ENCODE measurements around the gene HPCAL1.

The HPCAL1 gene

DNA sequence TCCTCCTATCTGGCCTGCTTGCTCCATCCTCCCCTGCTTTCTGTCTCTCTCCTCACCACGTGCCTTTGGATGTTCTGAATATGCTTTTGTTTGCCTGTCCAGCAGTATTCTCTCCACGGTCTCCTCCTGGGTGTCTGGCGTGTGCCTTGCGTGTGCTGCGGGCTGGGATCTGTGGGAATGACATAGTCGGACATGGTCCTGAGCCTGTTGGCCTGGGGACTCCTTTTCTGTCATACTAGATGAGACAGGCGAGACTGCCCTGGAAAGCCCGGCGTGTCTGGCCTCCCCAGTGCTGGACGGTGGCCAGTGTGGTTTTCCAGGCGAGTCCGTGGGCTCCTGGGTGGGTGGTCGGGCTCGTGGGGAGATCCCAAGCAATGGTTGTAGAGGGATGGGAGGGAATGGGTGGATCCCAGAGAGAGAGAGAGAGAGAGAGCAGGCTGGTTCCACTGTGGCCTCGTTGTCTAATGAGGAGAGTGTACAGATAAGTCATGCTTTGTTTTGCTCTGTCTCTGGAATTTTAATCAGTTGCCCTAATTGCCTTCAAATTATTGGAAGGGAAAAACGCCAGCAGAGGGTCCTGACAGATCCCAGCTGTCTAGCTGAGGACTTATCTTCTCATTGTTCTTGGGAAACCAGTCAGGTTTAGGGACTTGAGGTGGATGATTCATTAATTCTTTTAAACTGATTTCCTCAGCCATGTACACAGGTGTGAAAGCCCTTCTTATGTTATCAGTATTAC is 58.3 kb downstream of the HPCAL1 start:
- Histone ChIP-seq H3K4me1 (ENCODE audit: control insufficient read depth in 1 of 2, insufficient read depth in 2 of 2, low read length in 2 of 2) (peaks cover 6 to 13% of the 10 kb centered on the region in 2 donors), H3K9ac (ENCODE audit: low read depth in 1 of 2, low read length in 2 of 2) (no peak overlapping the region), H3K27me3 (ENCODE audit: control insufficient read depth in 1 of 2, insufficient read depth in 2 of 2, low read length in 2 of 2) (no peaks in the 10 kb centered on the region), H3K4me3 (ENCODE audit: low read depth in 1 of 2, low read length in 2 of 2) (no peak overlapping the region), H3K36me3 (ENCODE audit: control insufficient read depth in 1 of 2, insufficient read depth in 2 of 2, low read length in 2 of 2) (peaks cover 3 to 14% of the 10 kb centered on the region in 2 donors), H3K9me3 (ENCODE audit: control insufficient read depth in 1 of 2, low read length in 2 of 2) (no peaks in the 10 kb centered on the region), H3K27ac (ENCODE audit: low read depth, low read length) (no peak overlapping the region)

DNA sequence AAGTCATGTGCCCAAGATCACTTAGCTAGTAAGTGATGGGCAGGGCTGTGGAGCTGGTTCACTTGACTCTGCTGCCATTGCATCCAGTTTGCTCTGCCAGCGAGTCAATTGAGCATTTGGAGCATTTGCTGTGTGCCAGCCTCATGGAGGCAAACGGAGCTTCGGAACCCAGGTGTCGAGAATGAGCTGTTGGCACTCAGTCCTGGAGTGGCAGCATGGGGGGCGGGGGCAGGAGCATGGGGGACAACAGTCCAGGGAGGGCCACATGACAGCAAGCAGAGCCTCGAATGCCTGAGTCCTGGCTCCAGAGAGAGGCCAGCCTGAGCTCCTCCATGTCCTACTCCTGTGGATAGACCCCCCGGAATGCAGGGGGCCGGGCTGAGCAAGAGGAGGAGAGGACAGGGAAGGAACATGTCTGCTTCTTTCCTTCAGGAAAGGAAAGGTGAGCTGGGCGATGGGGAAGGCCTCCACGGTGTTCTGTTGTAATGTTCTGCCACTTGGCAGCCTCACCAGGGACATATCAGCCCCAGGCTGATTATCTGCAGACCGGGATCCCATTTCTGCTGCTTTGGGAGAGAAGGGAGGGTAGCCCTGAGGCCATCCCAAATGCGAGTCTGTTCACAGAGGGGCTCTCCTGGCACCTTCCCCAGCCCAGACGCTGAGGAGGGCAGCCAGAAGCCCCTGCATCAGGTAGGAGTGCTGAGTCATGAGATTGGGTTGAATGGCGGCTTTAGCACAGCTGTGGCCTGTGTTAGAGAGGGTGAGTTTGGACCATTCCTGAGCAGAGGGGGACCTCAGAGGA is 59.6 kb downstream of the HPCAL1 start:
- peaks cover 3 to 14% of the 10 kb centered on the region in 2 donors for H3K36me3 ChIP-seq (ENCODE audit: control insufficient read depth in 1 of 2, insufficient read depth in 2 of 2, low read length in 2 of 2)
- H3K4me1 ChIP-seq (ENCODE audit: control insufficient read depth in 1 of 2, insufficient read depth in 2 of 2, low read length in 2 of 2), result peaks cover 6 to 12% of the 10 kb centered on the region in 2 donors
- no peak overlapping the region for H3K9ac ChIP-seq (ENCODE audit: low read depth in 1 of 2, low read length in 2 of 2)
- H3K27me3 ChIP-seq (ENCODE audit: control insufficient read depth in 1 of 2, insufficient read depth in 2 of 2, low read length in 2 of 2), result no peaks in the 10 kb centered on the region
- no peak overlapping the region for H3K4me3 ChIP-seq (ENCODE audit: low read depth in 1 of 2, low read length in 2 of 2)
- no peaks in the 10 kb centered on the region for H3K9me3 ChIP-seq (ENCODE audit: control insufficient read depth in 1 of 2, low read length in 2 of 2)
- no peak overlapping the region for H3K27ac ChIP-seq (ENCODE audit: low read depth, low read length)

DNA sequence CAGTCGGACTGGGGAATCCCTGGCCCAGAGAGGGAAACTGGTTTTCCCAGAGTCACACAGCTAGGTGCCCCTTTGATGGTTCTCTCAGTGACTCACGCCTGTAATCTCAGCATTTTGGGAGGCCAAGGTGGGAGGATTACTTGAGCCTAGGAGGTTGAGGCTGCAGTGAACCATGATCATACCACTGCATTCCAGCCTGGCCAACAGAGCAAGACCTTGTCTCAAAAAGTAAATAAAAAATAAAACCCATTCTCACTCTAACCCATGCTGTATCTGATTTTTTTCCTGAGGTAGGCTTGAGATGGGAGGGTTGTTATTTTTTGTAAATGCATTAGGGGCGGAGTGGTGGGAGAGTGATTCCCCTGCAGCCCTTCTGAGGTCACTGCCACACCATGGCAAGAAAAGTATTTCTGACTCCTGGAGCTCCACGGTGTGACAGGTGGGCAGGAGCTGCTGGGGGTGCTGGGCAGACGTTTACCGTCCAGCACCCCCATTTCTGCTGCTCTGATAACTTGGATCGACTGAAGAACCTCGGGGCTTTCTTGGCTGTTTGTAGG is 60.3 kb downstream of the HPCAL1 start:
- Histone ChIP-seq H3K4me1 (ENCODE audit: control insufficient read depth in 1 of 2, insufficient read depth in 2 of 2, low read length in 2 of 2) (peaks cover 7 to 15% of the 10 kb centered on the region in 2 donors), H3K4me3 (ENCODE audit: low read depth in 1 of 2, low read length in 2 of 2) (no peak overlapping the region), H3K27ac (ENCODE audit: low read depth, low read length) (no peak overlapping the region), H3K9ac (ENCODE audit: low read depth in 1 of 2, low read length in 2 of 2) (no peak overlapping the region), H3K27me3 (ENCODE audit: control insufficient read depth in 1 of 2, insufficient read depth in 2 of 2, low read length in 2 of 2) (no peaks in the 10 kb centered on the region), H3K9me3 (ENCODE audit: control insufficient read depth in 1 of 2, low read length in 2 of 2) (no peaks in the 10 kb centered on the region), H3K36me3 (ENCODE audit: control insufficient read depth in 1 of 2, insufficient read depth in 2 of 2, low read length in 2 of 2) (peaks cover 3 to 14% of the 10 kb centered on the region in 2 donors)

DNA sequence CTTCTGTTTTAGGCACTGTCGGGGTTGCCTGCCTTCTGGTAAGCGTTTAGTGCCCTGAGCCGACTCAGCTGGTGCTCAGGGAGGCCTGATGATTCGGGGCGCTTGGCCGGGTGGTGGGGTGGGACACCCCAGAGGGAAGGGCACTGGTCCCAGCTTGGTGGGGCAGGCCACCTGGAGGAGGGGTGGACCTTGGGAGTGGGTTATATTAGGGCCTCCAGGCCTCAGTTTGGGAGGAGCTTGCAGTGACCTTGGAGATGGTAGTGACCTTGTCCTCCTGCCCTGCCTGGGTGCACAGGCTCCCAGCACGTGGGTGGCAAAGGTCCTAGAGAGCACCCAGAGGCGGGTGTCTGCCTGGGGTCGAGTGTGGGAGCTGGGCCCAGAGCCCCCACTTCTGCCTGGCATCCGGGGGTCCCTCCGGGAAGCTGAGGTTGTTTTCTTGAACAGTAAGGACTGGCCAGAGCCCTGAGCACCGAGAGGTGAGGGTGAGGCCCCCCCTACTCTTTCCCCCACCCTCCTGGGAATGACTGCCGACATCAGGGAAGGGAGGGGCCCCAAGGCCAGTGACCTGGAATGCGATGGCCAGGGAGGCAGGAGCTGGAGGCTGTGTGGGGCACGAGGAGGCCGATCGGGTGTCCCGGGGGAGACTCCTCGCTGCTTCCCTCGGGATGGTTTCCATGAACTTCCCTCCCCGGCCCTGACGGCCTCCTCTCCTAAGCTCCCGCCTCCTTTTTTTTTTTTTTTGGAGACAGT is 61.3 kb downstream of the HPCAL1 start:
- H3K4me3 ChIP-seq (ENCODE audit: low read depth in 1 of 2, low read length in 2 of 2), result no peak overlapping the region
- H3K9me3 ChIP-seq (ENCODE audit: control insufficient read depth in 1 of 2, low read length in 2 of 2), result no peaks in the 10 kb centered on the region
- peaks cover 0 to 6% of the 10 kb centered on the region in 2 donors for H3K36me3 ChIP-seq (ENCODE audit: control insufficient read depth in 1 of 2, insufficient read depth in 2 of 2, low read length in 2 of 2)
- peaks cover 17 to 24% of the 10 kb centered on the region in 2 donors for H3K4me1 ChIP-seq (ENCODE audit: control insufficient read depth in 1 of 2, insufficient read depth in 2 of 2, low read length in 2 of 2)
- H3K27ac ChIP-seq (ENCODE audit: low read depth, low read length), result no peak overlapping the region
- H3K27me3 ChIP-seq (ENCODE audit: control insufficient read depth in 1 of 2, insufficient read depth in 2 of 2, low read length in 2 of 2), result no peaks in the 10 kb centered on the region
- H3K9ac ChIP-seq (ENCODE audit: low read depth in 1 of 2, low read length in 2 of 2), result no peak overlapping the region

DNA sequence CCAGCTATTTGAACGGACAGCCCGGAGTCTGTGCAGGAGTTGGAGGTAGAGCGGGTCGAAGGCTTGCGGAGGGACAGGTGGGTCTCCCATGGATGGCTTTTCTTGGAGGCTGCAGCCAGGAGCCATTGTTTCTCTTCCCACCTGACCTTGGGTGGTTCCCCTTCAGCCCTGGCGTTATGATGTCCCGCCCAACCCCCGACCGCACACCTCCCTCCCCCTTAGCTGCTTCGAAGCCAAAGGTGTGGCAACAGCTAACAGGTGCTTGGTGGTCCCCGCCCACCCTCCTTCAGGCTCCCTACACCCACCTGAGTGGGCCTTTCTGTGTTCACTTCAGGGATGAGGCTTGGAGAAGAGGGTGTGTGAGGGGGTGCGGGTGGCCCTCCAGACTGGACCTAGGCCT is 62.7 kb downstream of the HPCAL1 start:
- no peak overlapping the region for H3K4me3 ChIP-seq (ENCODE audit: low read depth in 1 of 2, low read length in 2 of 2)
- H3K27ac ChIP-seq (ENCODE audit: low read depth, low read length), result no peak overlapping the region
- H3K4me1 ChIP-seq (ENCODE audit: control insufficient read depth in 1 of 2, insufficient read depth in 2 of 2, low read length in 2 of 2), result peaks cover 31 to 37% of the 10 kb centered on the region in 2 donors
- no peaks in the 10 kb centered on the region for H3K9me3 ChIP-seq (ENCODE audit: control insufficient read depth in 1 of 2, low read length in 2 of 2)
- no peak overlapping the region for H3K9ac ChIP-seq (ENCODE audit: low read depth in 1 of 2, low read length in 2 of 2)
- no peaks in the 10 kb centered on the region for H3K27me3 ChIP-seq (ENCODE audit: control insufficient read depth in 1 of 2, insufficient read depth in 2 of 2, low read length in 2 of 2)
- no peaks in the 10 kb centered on the region for H3K36me3 ChIP-seq (ENCODE audit: control insufficient read depth in 1 of 2, insufficient read depth in 2 of 2, low read length in 2 of 2)

DNA sequence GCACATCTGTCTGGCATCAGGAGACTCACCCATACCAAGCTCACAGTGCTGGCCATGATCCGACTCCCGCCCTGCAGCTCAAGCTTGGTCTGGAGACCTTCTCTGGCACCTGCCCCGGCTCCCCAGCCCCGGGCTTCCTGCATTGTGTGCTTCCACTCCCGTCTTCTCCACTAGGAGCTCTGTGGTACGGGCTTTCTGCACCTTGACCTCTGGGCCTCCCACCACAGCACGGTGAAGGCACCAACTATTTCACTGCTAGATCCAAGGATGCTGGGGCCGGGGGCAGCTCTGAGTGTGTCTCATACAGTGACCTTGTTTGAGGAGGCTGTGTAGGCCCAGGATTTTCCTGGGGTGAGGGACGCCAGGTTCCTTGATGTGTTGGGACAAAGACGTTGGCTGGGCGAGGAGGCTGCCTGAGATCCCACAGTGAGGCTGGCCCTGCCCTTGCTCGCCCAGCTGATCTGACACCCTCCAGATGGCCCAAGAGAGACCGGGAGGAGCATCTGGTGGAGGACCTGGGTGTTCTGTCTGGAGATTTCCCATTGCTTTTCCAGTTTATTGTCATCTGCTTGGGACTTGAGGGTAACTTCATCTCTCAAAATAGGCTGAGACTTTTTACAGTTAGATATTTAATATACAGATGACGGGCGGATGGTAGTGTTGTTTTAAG is 64.0 kb downstream of the HPCAL1 start:
- H3K36me3 ChIP-seq (ENCODE audit: control insufficient read depth in 1 of 2, insufficient read depth in 2 of 2, low read length in 2 of 2), result no peaks in the 10 kb centered on the region
- no peak overlapping the region for H3K4me3 ChIP-seq (ENCODE audit: low read depth in 1 of 2, low read length in 2 of 2)
- peaks cover 33 to 42% of the 10 kb centered on the region in 2 donors for H3K4me1 ChIP-seq (ENCODE audit: control insufficient read depth in 1 of 2, insufficient read depth in 2 of 2, low read length in 2 of 2)
- no peaks in the 10 kb centered on the region for H3K27me3 ChIP-seq (ENCODE audit: control insufficient read depth in 1 of 2, insufficient read depth in 2 of 2, low read length in 2 of 2)
- no peaks in the 10 kb centered on the region for H3K9me3 ChIP-seq (ENCODE audit: control insufficient read depth in 1 of 2, low read length in 2 of 2)
- H3K27ac ChIP-seq (ENCODE audit: low read depth, low read length), result no peak overlapping the region
- no peak overlapping the region for H3K9ac ChIP-seq (ENCODE audit: low read depth in 1 of 2, low read length in 2 of 2)

DNA sequence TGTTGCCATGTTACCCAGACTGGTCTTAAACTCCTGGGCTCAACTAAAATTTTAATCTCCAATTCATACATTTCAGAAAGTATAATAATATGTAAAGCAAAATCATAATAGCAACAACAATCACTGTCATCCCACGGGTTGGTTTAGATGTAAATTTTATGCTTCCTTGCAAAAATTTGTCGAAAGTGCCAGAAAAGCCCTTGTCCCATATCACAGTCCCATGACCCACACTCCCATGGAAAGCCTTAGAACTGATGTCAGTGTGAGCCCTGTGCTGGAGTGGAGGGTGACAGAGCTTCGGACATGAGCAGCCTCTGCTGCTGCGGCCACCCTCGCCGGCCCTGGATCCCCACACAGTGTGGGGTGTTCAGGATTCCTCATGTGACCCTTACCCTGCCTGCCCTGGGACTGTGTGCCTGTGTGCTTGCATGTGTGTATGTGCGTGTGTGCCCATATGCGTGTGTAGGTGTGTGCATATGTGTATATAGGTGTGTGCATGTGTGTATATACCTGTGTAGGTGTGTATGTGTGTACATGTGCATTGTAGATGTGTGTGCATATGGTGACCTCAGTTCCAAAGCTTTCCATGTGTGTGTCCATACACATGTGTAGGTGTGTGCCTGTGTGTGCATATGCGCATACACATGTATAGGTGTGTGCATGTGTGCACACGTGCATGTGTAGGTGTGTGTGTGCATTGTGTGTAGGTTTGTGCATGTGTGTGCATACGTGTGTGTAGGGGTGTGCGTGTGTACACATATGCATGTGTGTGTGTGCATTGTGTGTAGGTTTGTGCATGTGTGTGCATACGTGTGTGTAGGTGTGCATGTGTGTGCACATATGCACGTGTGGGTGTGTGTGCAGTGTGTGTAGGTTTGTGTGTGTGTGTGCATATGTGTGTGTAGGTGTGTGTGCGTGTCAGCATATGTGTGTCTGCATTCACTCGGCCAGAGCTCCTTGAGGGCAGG is 65.1 kb downstream of the HPCAL1 start:
- Histone ChIP-seq H3K4me3 (ENCODE audit: low read depth in 1 of 2, low read length in 2 of 2) (no peak overlapping the region), H3K27ac (ENCODE audit: low read depth, low read length) (no peak overlapping the region), H3K27me3 (ENCODE audit: control insufficient read depth in 1 of 2, insufficient read depth in 2 of 2, low read length in 2 of 2) (no peaks in the 10 kb centered on the region), H3K36me3 (ENCODE audit: control insufficient read depth in 1 of 2, insufficient read depth in 2 of 2, low read length in 2 of 2) (no peaks in the 10 kb centered on the region), H3K4me1 (ENCODE audit: control insufficient read depth in 1 of 2, insufficient read depth in 2 of 2, low read length in 2 of 2) (peaks cover 33 to 42% of the 10 kb centered on the region in 2 donors), H3K9me3 (ENCODE audit: control insufficient read depth in 1 of 2, low read length in 2 of 2) (no peaks in the 10 kb centered on the region), H3K9ac (ENCODE audit: low read depth in 1 of 2, low read length in 2 of 2) (no peak overlapping the region)

DNA sequence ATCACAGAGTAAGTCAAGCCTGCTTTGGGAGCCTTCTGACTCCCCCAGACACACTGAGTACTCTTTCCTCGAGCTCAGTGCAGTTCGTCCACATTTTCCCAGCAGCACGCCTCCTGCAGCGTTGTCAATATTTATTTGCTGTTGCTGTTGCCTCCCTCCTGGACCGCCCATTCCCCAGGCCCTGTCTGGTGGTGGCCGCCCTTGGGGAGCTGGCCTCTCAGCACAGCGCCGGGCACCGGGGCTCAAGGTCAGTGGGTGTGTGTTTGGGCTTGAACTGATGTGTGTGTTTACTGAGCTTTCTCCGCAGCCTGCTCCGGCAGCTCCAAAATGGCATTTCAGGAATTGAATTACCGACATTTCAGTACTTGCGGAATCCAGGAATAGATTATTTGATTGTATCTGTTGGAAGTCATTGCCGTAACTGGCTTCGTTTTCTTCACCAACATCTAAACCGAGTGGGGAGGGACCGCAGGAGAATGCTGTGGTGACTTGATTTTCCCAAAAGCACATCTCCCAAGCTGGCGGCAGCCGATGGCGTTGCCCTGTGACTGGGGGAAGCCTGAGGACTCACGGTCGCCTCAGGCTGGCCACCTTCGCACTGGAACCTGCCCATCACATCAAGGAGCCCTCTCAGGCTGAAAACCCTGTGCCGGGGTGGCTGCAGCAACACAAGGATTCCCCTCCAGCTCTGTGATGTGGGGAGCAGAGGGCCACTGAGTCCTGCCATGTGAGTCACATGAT is 66.0 kb downstream of the HPCAL1 start:
- Histone ChIP-seq H3K36me3 (ENCODE audit: control insufficient read depth in 1 of 2, insufficient read depth in 2 of 2, low read length in 2 of 2) (no peaks in the 10 kb centered on the region), H3K27ac (ENCODE audit: low read depth, low read length) (no peak overlapping the region), H3K9ac (ENCODE audit: low read depth in 1 of 2, low read length in 2 of 2) (no peak overlapping the region), H3K4me1 (ENCODE audit: control insufficient read depth in 1 of 2, insufficient read depth in 2 of 2, low read length in 2 of 2) (peaks cover 33 to 42% of the 10 kb centered on the region in 2 donors), H3K27me3 (ENCODE audit: control insufficient read depth in 1 of 2, insufficient read depth in 2 of 2, low read length in 2 of 2) (no peaks in the 10 kb centered on the region), H3K4me3 (ENCODE audit: low read depth in 1 of 2, low read length in 2 of 2) (no peak overlapping the region), H3K9me3 (ENCODE audit: control insufficient read depth in 1 of 2, low read length in 2 of 2) (no peaks in the 10 kb centered on the region)
